GM12892 (cell line): ENCODE data around the gene ESYT3.

Source experiments
- POLR2A ChIP-seq: IDR thresholded peaks from 2 replicates; pipeline ENCODE4 v1.6.1; 2011; ENCODE audit warnings: low read depth, low read length, control low read depth
- POLR2AphosphoS5 ChIP-seq: IDR thresholded peaks from 2 replicates; pipeline ENCODE4 v1.6.1; 2011; ENCODE audit warnings: low read depth, low read length, control low read depth
- TAF1 ChIP-seq: IDR thresholded peaks from 2 replicates; pipeline ENCODE4 v1.6.1; 2011; ENCODE audit warnings: low read depth, mild to moderate bottlenecking, control low read depth, low read length, borderline replicate concordance

DNA sequence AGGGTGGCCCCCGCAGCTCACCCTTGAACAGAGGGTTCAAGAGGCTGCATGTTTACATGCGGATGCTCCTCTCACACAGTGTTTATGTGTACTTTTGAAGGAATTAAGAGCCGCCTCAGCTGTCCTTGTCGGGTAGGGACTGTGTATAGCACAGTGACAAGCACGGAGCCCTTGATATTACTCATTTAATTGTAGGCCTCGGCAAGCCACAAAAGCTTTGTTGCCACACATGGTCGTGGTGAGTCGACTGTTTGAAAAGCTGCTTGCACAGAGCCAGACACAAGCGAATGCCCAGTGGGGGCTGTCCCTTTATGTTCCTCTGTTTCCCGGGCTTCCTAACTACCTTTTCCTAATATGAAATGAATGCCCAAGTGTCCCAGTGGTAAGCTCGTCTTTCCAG lies 4.5 kb downstream of the ESYT3 start:
- TF ChIP-seq POLR2A = no peak
- TF ChIP-seq TAF1 = no peak
- no peak for TF ChIP-seq POLR2AphosphoS5
